Erythroblast (primary cell): ENCODE results near the gene GPS1.

Experiments
- GATA1 ChIP-seq: IDR thresholded peaks from 2 replicates; pipeline ENCODE4 v1.6.1; 2011; ENCODE audit warnings: low read depth, mild to moderate bottlenecking, control low read depth, low read length, moderate library complexity
- POLR2A ChIP-seq: IDR thresholded peaks from 2 replicates; pipeline ENCODE4 v1.6.1; 2011; ENCODE audit warnings: mild to moderate bottlenecking, low read length

- TF ChIP-seq POLR2A (no peak), GATA1 (no peak)
Measured at GRCh38 chr17:82049106-82049505, 2.6 kb upstream of the GPS1 start.
